Measurements from ENCODE around the gene SPATA31C1. TPM values are rescaled to one million over a fixed set of nuclear protein-coding genes. Genes with fewer than 3 reads are reported as not detected.

The SPATA31C1 gene
- total RNA-seq, 2 experiments from 2014 or later = not detected

- TF ChIP-seq CTCF (IDR thresholded peaks at IDR 0.05) = no peak
- H3K27ac Mint-ChIP-seq = no peak overlapping the region
Observed at GRCh38 chr9:87880683-87881082, 37.1 kb upstream of the SPATA31C1 start.

GRCh38 chr9:87882627-87883026 is 35.1 kb upstream of the SPATA31C1 start, which contains the start of gene SPATA31E1:
TSS of gene SPATA31E1 (plus strand) at chr9:87882877. CDS start at chr9:87882892, 15 bp downstream.
- Mint-ChIP-seq H3K9me3 (no peaks in the 10 kb centered on the region), H3K4me1 (ENCODE audit: low read depth) (no peaks in the 10 kb centered on the region), H3K36me3 (ENCODE audit: low read depth) (no peaks in the 10 kb centered on the region), H3K27me3 (peaks cover 5% of the 10 kb centered on the region), H3K27ac (no peak within 1 kb of the TSS), H3K4me3 (no peak within 1 kb of the TSS)
- Histone ChIP-seq H3K4me1 (ENCODE audit: insufficient read depth, low read length) (no peaks in the 10 kb centered on the region), H3K4me3 (ENCODE audit: low read length) (no peak within 1 kb of the TSS), H3K27me3 (ENCODE audit: control insufficient read depth in 1 of 2, insufficient read depth in 2 of 2, low read length in 2 of 2) (no peaks in the 10 kb centered on the region), H3K27ac (ENCODE audit: low read depth in 1 of 2, low read length in 2 of 2) (no peak within 1 kb of the TSS), H3K9me3 (ENCODE audit: control insufficient read depth in 1 of 2, insufficient read depth in 1 of 2, low read length in 2 of 2) (no peaks in the 10 kb centered on the region), H3K36me3 (ENCODE audit: insufficient read depth, low read length) (no peaks in the 10 kb centered on the region)
- DNase-seq (no peak), ATAC-seq (ENCODE audit: poor library complexity) (no peak)
- ChIA-PET CTCF (no interaction called here), POLR2A (no interaction called here)
- TF ChIP-seq CTCF (IDR thresholded peaks at IDR 0.05) = no peak
- intact Hi-C loops (cut with DNase I, micrococcal nuclease) = loop anchor here in 1 of 2 experiments (5.0 kb wide), 1 partner anchor 205 kb away; no protein-coding TSS in a partner anchor

More at GRCh38 chr9:87880683-87881082, 37.1 kb upstream of the SPATA31C1 start:
- POLR2A ChIA-PET = no interaction called here
- Mint-ChIP-seq H3K4me1 (ENCODE audit: low read depth) (no peaks in the 10 kb centered on the region), H3K4me3 (no peak overlapping the region), H3K36me3 (ENCODE audit: low read depth) (no peaks in the 10 kb centered on the region), H3K9me3 (no peaks in the 10 kb centered on the region), H3K27me3 (peaks cover 10% of the 10 kb centered on the region)
- no peak overlapping the region for H3K4me3 ChIP-seq (ENCODE audit: low read length)
- no peak overlapping the region for H3K27ac ChIP-seq (ENCODE audit: low read depth in 1 of 2, low read length in 2 of 2)
- ATAC-seq (ENCODE audit: poor library complexity) = no peak
- intact Hi-C loops (cut with DNase I, micrococcal nuclease) = loop anchor here in 1 of 2 experiments (5.0 kb wide), 1 partner anchor 203 kb away; no protein-coding TSS in a partner anchor
- no peaks in the 10 kb centered on the region for H3K27me3 ChIP-seq (ENCODE audit: control insufficient read depth in 1 of 2, insufficient read depth in 2 of 2, low read length in 2 of 2)
- H3K9me3 ChIP-seq (ENCODE audit: control insufficient read depth in 1 of 2, insufficient read depth in 1 of 2, low read length in 2 of 2) = no peaks in the 10 kb centered on the region
- H3K36me3 ChIP-seq (ENCODE audit: insufficient read depth, low read length) = no peaks in the 10 kb centered on the region
- DNase-seq = no peak
- CTCF ChIA-PET = no interaction called here
- H3K4me1 ChIP-seq (ENCODE audit: insufficient read depth, low read length) = no peaks in the 10 kb centered on the region

- H3K4me3 Mint-ChIP-seq = no peak overlapping the region
- Histone ChIP-seq H3K4me3 (ENCODE audit: low read length) (no peak overlapping the region), H3K9me3 (ENCODE audit: control insufficient read depth in 1 of 2, insufficient read depth in 1 of 2, low read length in 2 of 2) (no peaks in the 10 kb centered on the region), H3K36me3 (ENCODE audit: insufficient read depth, low read length) (no peaks in the 10 kb centered on the region), H3K27ac (ENCODE audit: low read depth in 1 of 2, low read length in 2 of 2) (no peak overlapping the region), H3K4me1 (ENCODE audit: insufficient read depth, low read length) (no peaks in the 10 kb centered on the region), H3K27me3 (ENCODE audit: control insufficient read depth in 1 of 2, insufficient read depth in 2 of 2, low read length in 2 of 2) (no peaks in the 10 kb centered on the region)
- intact Hi-C loops (cut with DNase I, micrococcal nuclease) = loop anchor here in 1 of 2 experiments (5.0 kb wide), 1 partner anchor 206 kb away; no protein-coding TSS in a partner anchor
- no peaks in the 10 kb centered on the region for H3K36me3 Mint-ChIP-seq (ENCODE audit: low read depth)
- CTCF ChIA-PET = no interaction called here
- ATAC-seq (ENCODE audit: poor library complexity) (no peak), DNase-seq (no peak)
- H3K9me3 Mint-ChIP-seq = no peaks in the 10 kb centered on the region
- no peaks in the 10 kb centered on the region for H3K27me3 Mint-ChIP-seq
- TF ChIP-seq CTCF (IDR thresholded peaks at IDR 0.05) = no peak
- H3K27ac Mint-ChIP-seq = no peak overlapping the region
- no peaks in the 10 kb centered on the region for H3K4me1 Mint-ChIP-seq (ENCODE audit: low read depth)
- POLR2A ChIA-PET = no interaction called here
Observed at GRCh38 chr9:87883274-87883673, 34.5 kb upstream of the SPATA31C1 start.

All from CD4-positive, alpha-beta T cell (primary cell).